22Rv1 (cell line): ENCODE data around the gene LRSAM1.

ENCODE experiments used
- ZFX ChIP-seq: fragments of 450-650 bp; IDR thresholded peaks from 2 replicates; pipeline ENCODE4 v1.6.1; 2017; ENCODE audit warnings: antibody characterized with exemption, borderline replicate concordance
- TF ChIP-seq, protein P1 (sequence below): fragments of 450-650 bp; IDR thresholded peaks from 2 replicates; pipeline ENCODE4 v1.5.1; 2017; ENCODE audit warnings: mild to moderate bottlenecking

DNA sequence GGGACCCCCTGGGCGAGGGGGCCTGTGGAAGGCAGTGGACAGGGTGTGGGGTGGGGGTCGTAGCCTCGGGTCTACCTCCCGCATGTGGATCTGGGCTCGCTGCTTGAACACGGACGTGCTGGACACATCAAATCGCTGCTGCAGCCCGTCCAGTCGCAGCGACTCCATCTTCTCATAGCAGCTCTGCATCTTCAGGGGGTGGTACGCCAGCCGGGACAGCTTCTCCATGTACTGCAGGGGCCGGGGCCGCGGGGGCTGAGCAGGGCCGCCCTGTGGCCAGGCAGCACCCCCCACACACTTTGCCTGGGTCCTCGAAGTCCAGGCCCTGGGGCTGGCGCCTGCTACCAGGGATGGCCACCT is 57.6 kb downstream of the LRSAM1 start:
- TF ChIP-seq, protein P1, sequence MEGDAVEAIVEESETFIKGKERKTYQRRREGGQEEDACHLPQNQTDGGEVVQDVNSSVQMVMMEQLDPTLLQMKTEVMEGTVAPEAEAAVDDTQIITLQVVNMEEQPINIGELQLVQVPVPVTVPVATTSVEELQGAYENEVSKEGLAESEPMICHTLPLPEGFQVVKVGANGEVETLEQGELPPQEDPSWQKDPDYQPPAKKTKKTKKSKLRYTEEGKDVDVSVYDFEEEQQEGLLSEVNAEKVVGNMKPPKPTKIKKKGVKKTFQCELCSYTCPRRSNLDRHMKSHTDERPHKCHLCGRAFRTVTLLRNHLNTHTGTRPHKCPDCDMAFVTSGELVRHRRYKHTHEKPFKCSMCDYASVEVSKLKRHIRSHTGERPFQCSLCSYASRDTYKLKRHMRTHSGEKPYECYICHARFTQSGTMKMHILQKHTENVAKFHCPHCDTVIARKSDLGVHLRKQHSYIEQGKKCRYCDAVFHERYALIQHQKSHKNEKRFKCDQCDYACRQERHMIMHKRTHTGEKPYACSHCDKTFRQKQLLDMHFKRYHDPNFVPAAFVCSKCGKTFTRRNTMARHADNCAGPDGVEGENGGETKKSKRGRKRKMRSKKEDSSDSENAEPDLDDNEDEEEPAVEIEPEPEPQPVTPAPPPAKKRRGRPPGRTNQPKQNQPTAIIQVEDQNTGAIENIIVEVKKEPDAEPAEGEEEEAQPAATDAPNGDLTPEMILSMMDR, result no peak
- TF ChIP-seq ZFX, result no peak
